Calu3 (cell line): ENCODE data around the gene GAL. TPM values are rescaled to one million over a fixed set of nuclear protein-coding genes. Genes with fewer than 3 reads are reported as not detected.

Experiments used
- BruUV-seq: library from RNA; stranded (reverse); fragments of 400-500 nt; replicated peaks from 2 replicates; lab custom pipeline; 2021; lab: Mats Ljungman, UMichigan
- CTCF ChIA-PET: fragments of 300-600 bp; sonication (Branson Sonifier 250); formaldehyde crosslinking; loops from one replicate; lab custom pipeline; 2022; ENCODE audit warnings: antibody characterized with exemption; lab: Charles Lee
- DNase-seq: peaks from one replicate; pipeline ENCODE4 v3.0.0; 2022
- H3K27ac Mint-ChIP-seq: one replicate; pipeline ENCODE4 v1.8.0; 2022; ENCODE audit warnings: mixed read lengths; ENCODE audit not compliant: unreplicated experiment
- H3K27me3 Mint-ChIP-seq: one replicate; pipeline ENCODE4 v1.8.0; 2022; ENCODE audit warnings: mixed read lengths; ENCODE audit not compliant: unreplicated experiment
- H3K36me3 Mint-ChIP-seq: one replicate; pipeline ENCODE4 v1.8.0; 2022; ENCODE audit warnings: mild to moderate bottlenecking, moderate library complexity, mixed read lengths; ENCODE audit not compliant: insufficient read depth, unreplicated experiment
- H3K4me1 Mint-ChIP-seq: one replicate; pipeline ENCODE4 v1.8.0; 2022; ENCODE audit warnings: mild to moderate bottlenecking, low read depth, mixed read lengths; ENCODE audit not compliant: unreplicated experiment
- H3K4me3 Mint-ChIP-seq: one replicate; pipeline ENCODE4 v1.8.0; 2022; ENCODE audit warnings: mild to moderate bottlenecking, low read depth, moderate library complexity, mixed read lengths; ENCODE audit not compliant: unreplicated experiment
- H3K9me3 Mint-ChIP-seq: one replicate; pipeline ENCODE4 v1.8.0; 2022; ENCODE audit warnings: low read depth, mixed read lengths; ENCODE audit not compliant: unreplicated experiment
- CTCF ChIP-seq: fragments of 200-600 bp; IDR thresholded peaks from one replicate; pipeline ENCODE4 v1.8.0; 2022; ENCODE audit warnings: antibody characterized with exemption; ENCODE audit not compliant: unreplicated experiment
- intact Hi-C: fragments of 100-400 bp; cut with micrococcal nuclease; formaldehyde crosslinking; loops from one replicate; pipeline ENCODE4 v1.10.0; 2022; ENCODE audit not compliant: unreplicated experiment
- total RNA-seq: library from RNA; stranded (reverse); gene quantifications from 2 replicates; pipeline ENCODE4 v1.2.3, GENCODE V29; 2022

The GAL gene
- total RNA-seq, 1 experiment from 2014 or later, result 1.2 TPM

DNA sequence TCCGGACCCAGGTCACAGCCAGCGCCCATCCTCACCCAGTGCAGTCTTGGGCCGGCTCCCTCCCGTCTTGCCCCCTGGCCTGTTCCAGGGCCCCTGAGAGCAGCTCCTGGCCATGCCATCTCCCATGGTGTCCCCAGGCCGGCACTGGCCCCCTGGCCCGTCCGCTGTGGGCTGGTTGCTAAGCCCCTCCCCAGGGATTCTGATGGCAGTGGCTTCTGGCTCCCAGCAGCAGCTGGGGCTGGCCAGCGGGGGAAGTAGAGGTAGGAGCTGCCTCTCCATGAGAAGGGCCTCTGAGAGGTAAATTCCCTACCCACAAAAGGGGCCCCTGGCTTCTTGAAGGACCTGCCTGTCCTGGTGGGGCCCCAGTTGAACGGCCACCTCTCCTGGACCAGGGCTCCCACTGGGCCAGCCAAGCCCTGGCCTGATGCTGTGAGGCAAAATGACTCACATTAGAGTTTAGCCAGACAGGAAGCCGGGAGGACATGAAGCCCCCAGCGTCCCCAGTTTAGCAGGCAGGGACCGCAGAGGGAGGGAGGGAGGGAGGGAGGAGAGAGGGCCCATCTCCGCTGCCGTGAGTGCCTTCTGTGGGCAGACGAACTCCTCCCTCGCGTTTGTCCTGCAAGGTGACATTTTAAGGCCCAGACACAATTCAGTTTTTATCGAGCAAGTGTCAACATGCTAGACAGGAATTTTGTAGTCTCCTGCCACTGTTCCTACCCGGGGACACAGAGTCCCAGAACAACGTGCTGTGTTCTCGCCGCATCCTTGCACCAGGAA is 32.9 kb upstream of the GAL start:
- no TSS peak for BruUV-seq
- DNase-seq, result no peak

DNA sequence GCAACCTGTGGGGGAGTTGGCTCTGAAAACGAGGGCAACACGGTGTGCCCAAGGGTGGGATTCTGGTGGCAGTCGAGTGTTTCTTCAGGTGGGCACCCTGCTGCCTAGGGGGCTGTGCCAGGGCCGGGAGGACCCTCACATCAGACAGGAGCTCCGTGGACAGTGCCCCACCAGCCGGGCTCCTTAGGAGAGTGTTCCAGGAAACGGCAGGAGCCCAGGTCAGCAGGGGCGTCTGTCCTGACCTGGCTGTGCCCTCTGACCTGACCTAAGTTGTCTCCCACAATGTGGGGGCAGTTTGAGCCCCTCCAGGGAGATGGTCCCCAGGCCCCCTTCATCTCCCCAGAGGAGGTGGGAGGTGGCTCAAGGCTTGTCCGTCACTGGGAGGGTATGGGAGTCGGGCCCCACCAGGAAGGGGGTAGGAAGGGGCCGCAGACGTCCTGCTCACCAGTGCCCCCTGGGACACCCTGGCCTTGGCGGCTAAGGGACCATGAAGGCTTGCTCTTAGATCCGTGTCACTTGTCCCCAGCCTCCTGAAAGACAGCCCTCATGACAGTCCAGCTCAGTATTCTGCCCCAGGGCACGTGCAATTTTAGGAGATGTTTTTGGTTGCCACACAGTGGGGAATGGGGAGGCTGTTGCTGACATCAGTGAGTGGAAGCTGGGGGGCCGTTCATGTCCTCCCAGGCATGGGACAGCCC is 32.2 kb upstream of the GAL start:
- Mint-ChIP-seq H3K36me3 (no peaks in the 10 kb centered on the region), H3K9me3 (peaks cover 3% of the 10 kb centered on the region), H3K27ac (no peak overlapping the region), H3K4me1 (no peaks in the 10 kb centered on the region), H3K4me3 (no peak overlapping the region), H3K27me3 (peaks cover 46% of the 10 kb centered on the region)
- CTCF ChIA-PET, result interaction anchor here (1.4 kb wide), 1 partner anchor 9 kb away, joined by 3 read pairs; no protein-coding TSS in a partner anchor
- TF ChIP-seq CTCF, result no peak
- DNase-seq, result no peak
- BruUV-seq, result no TSS peak
- intact Hi-C loops, result no loop called here

More for the DNA sequence above, 32.9 kb upstream of the GAL start:
- no peaks in the 10 kb centered on the region for H3K36me3 Mint-ChIP-seq
- no peaks in the 10 kb centered on the region for H3K4me1 Mint-ChIP-seq
- H3K27me3 Mint-ChIP-seq, result peaks cover 51% of the 10 kb centered on the region
- intact Hi-C loops, result no loop called here
- H3K4me3 Mint-ChIP-seq, result no peak overlapping the region
- no peak overlapping the region for H3K27ac Mint-ChIP-seq
- CTCF ChIA-PET, result no interaction called here
- TF ChIP-seq CTCF, result no peak
- peaks cover 5% of the 10 kb centered on the region for H3K9me3 Mint-ChIP-seq

GRCh38 chr11:68652683-68653156 is 31.6 kb upstream of the GAL start:
- peaks cover 46% of the 10 kb centered on the region for H3K27me3 Mint-ChIP-seq
- no TSS peak for BruUV-seq
- CTCF ChIA-PET, result interaction anchor here (1.4 kb wide), 1 partner anchor 9 kb away, joined by 3 read pairs; no protein-coding TSS in a partner anchor
- no peak for TF ChIP-seq CTCF
- H3K9me3 Mint-ChIP-seq, result no peaks in the 10 kb centered on the region
- H3K27ac Mint-ChIP-seq, result no peak overlapping the region
- no peak for DNase-seq
- no peaks in the 10 kb centered on the region for H3K36me3 Mint-ChIP-seq
- no peak overlapping the region for H3K4me3 Mint-ChIP-seq
- no peaks in the 10 kb centered on the region for H3K4me1 Mint-ChIP-seq
- intact Hi-C loops, result no loop called here

- peaks cover 54% of the 10 kb centered on the region for H3K27me3 Mint-ChIP-seq
- H3K9me3 Mint-ChIP-seq, result no peaks in the 10 kb centered on the region
- H3K4me1 Mint-ChIP-seq, result no peaks in the 10 kb centered on the region
- no peak for DNase-seq
- H3K36me3 Mint-ChIP-seq, result no peaks in the 10 kb centered on the region
- intact Hi-C loops, result no loop called here
- CTCF ChIA-PET, result no interaction called here
- BruUV-seq, result no TSS peak
- no peak overlapping the region for H3K4me3 Mint-ChIP-seq
- no peak for TF ChIP-seq CTCF
- no peak overlapping the region for H3K27ac Mint-ChIP-seq
These were observed 30.6 kb upstream of the GAL start for GRCh38 chr11:68653486-68654430.
